ENCODE results near the gene TNNI2. TPM values are rescaled to one million over a fixed set of nuclear protein-coding genes. Genes with fewer than 3 reads are reported as not detected.
"Not testable (repeated sequence)": the region's sequence is repeated elsewhere in the genome, so short reads cannot be mapped to it uniquely, and the experiment has no call there.

The TNNI2 gene
- total and polyA plus RNA-seq, 8 donors = 0.24 to 8.5 (median 0.52) TPM; not detected in 1

- intact Hi-C loops (cut with DNase I) = no loop called here
- peaks cover 0 to 30% of the 10 kb centered on the region in 2 donors for H3K4me1 ChIP-seq
- H3K4me3 ChIP-seq = no peak overlapping the region
- DNase-seq = peak in 2 of 4 donors; percentile 26 to 53
- ATAC-seq = no peak
- TF ChIP-seq CTCF (IDR thresholded peaks at IDR 0.05) = no peak
- peaks cover 0 to 55% of the 10 kb centered on the region in 2 donors for H3K27me3 ChIP-seq
- H3K36me3 ChIP-seq = peaks cover 0 to 6% of the 10 kb centered on the region in 2 donors
- H3K27ac ChIP-seq = no peak overlapping the region
- H3K9me3 ChIP-seq = no peaks in the 10 kb centered on the region
Observed at GRCh38 chr11:1871531-1871930, 32.8 kb downstream of the TNNI2 start.

- Histone ChIP-seq H3K4me3 (no peak overlapping the region), H3K27ac (no peak overlapping the region), H3K4me1 (peaks cover 3 to 38% of the 10 kb centered on the region in 2 donors), H3K36me3 (no peaks in the 10 kb centered on the region), H3K9me3 (no peaks in the 10 kb centered on the region), H3K27me3 (peaks cover 0 to 55% of the 10 kb centered on the region in 2 donors)
- DNase-seq (peak in 2 of 4 donors; percentile 26 to 47), ATAC-seq (no peak)
- no peak for TF ChIP-seq CTCF (IDR thresholded peaks at IDR 0.05)
- intact Hi-C loops (cut with DNase I) = no loop called here
Observed at GRCh38 chr11:1872267-1872985, 33.6 kb downstream of the TNNI2 start.

GRCh38 chr11:1873048-1873812 lies 34.4 kb downstream of the TNNI2 start:
- no peak for TF ChIP-seq CTCF (IDR thresholded peaks at IDR 0.05)
- Histone ChIP-seq H3K4me1 (peaks cover 3 to 38% of the 10 kb centered on the region in 2 donors), H3K27me3 (peaks cover 0 to 48% of the 10 kb centered on the region in 2 donors), H3K4me3 (no peak overlapping the region), H3K36me3 (no peaks in the 10 kb centered on the region), H3K9me3 (no peaks in the 10 kb centered on the region), H3K27ac (no peak overlapping the region)
- ATAC-seq = no peak
- intact Hi-C loops (cut with DNase I) = no loop called here
- DNase-seq = peak in 2 of 4 donors; percentile 26 to 51

GRCh38 chr11:1873813-1874150 lies 35.0 kb downstream of the TNNI2 start:
- intact Hi-C loops (cut with DNase I); H3K9me3 ChIP-seq; ATAC-seq; H3K27ac ChIP-seq; H3K36me3 ChIP-seq; H3K4me3 ChIP-seq: not testable (repeated sequence)
- Histone ChIP-seq H3K4me1 (peaks cover 3 to 36% of the 10 kb centered on the region in 2 donors), H3K27me3 (peaks cover 0 to 42% of the 10 kb centered on the region in 2 donors)
- peak in 2 of 4 donors; percentile 19 to 33 for DNase-seq

GRCh38 chr11:1874441-1875092 lies 35.8 kb downstream of the TNNI2 start:
- ATAC-seq; H3K4me3 ChIP-seq; H3K9me3 ChIP-seq; intact Hi-C loops (cut with DNase I); H3K36me3 ChIP-seq; H3K27ac ChIP-seq: not testable (repeated sequence)
- peaks cover 0 to 34% of the 10 kb centered on the region in 2 donors for H3K27me3 ChIP-seq
- H3K4me1 ChIP-seq = peaks cover 3 to 35% of the 10 kb centered on the region in 2 donors
- peak in 2 of 4 donors; percentile 22 to 78 for DNase-seq

Measured in left lung (tissue), 10 donors.